Parietal lobe (tissue), 1 donor: ENCODE measurements around the gene ITPRIPL2. TPM values are rescaled to one million over a fixed set of nuclear protein-coding genes. Genes with fewer than 3 reads are reported as not detected.

Source experiments
- total RNA-seq: library from RNA; depleted of rRNA; stranded (reverse); fragments of >200 nt; gene quantifications from one replicate; pipeline ENCODE4 v1.2.3, GENCODE V29; 2014

Gene ITPRIPL2
- 2.8 TPM for total RNA-seq

GRCh38 chr16:19113577-19114358 is at the start of gene ITPRIPL2:
Gene ITPRIPL2 (plus strand): TSS chr16:19113964. CDS start chr16:19114462, 498 bp downstream.

GRCh38 chr16:19067349-19068236 is 46.2 kb upstream of the ITPRIPL2 start, which contains the start of gene COQ7:
Gene COQ7 (plus strand): TSS chr16:19067614. CDS start chr16:19067665, 51 bp downstream.

GRCh38 chr16:19167710-19168370 is 54.1 kb downstream of the ITPRIPL2 start, which contains the start of gene SYT17:
Gene SYT17 (plus strand): TSS chr16:19168240. CDS start chr16:19168647, 407 bp downstream.

Other genes with a start within 250 kb of the ITPRIPL2 start
- 282 TPM for gene SMG1, start 187.6 kb upstream of the ITPRIPL2 start, total RNA-seq
- 3.4 TPM for gene TMC7, start 130.0 kb upstream of the ITPRIPL2 start, total RNA-seq
- 44.1 TPM for gene COQ7, start 46.4 kb upstream of the ITPRIPL2 start, total RNA-seq
- gene SYT17, start 54.3 kb downstream of the ITPRIPL2 start, total RNA-seq: 16.9 TPM
- 0.31 TPM for gene CLEC19A, start 171.8 kb downstream of the ITPRIPL2 start, total RNA-seq